Osteocyte (in vitro differentiated cells): ENCODE measurements around the gene SMURF1. TPM values are rescaled to one million over a fixed set of nuclear protein-coding genes. Genes with fewer than 3 reads are reported as not detected.

Experiments
- DNase-seq: peaks from one replicate; pipeline ENCODE4 v3.0.0; 2021; ENCODE audit warnings: mixed read lengths; ENCODE audit not compliant: unreplicated experiment; ENCODE audit errors: extremely low spot score
- H3K27ac Mint-ChIP-seq: one replicate; pipeline ENCODE4 v1.8.0; 2021; ENCODE audit warnings: mild to moderate bottlenecking, mixed read lengths; ENCODE audit not compliant: unreplicated experiment
- H3K27me3 Mint-ChIP-seq: one replicate; pipeline ENCODE4 v1.8.0; 2021; ENCODE audit warnings: mixed read lengths; ENCODE audit not compliant: unreplicated experiment
- H3K36me3 Mint-ChIP-seq: one replicate; pipeline ENCODE4 v1.8.0; 2021; ENCODE audit warnings: mixed read lengths; ENCODE audit not compliant: unreplicated experiment
- H3K4me1 Mint-ChIP-seq: one replicate; pipeline ENCODE4 v1.8.0; 2021; ENCODE audit warnings: mixed read lengths; ENCODE audit not compliant: unreplicated experiment
- H3K4me3 Mint-ChIP-seq: one replicate; pipeline ENCODE4 v1.8.0; 2021; ENCODE audit warnings: mild to moderate bottlenecking, moderate library complexity, mixed read lengths; ENCODE audit not compliant: unreplicated experiment
- H3K9me3 Mint-ChIP-seq: one replicate; pipeline ENCODE4 v1.8.0; 2021; ENCODE audit warnings: mixed read lengths; ENCODE audit not compliant: unreplicated experiment
- total RNA-seq: library from RNA; stranded (reverse); gene quantifications from 2 replicates; pipeline ENCODE4 v1.2.1, GENCODE V29; 2021
- TF ChIP-seq, protein P1 (sequence below): fragments of 200-600 bp; sonication (generic); IDR thresholded peaks from 2 replicates; pipeline ENCODE4 v1.5.0; 2021; ENCODE audit warnings: antibody characterized with exemption, mild to moderate bottlenecking, moderate library complexity

SMURF1 gene
- total RNA-seq, 1 donor from 2014 or later: 24.1 TPM

DNA sequence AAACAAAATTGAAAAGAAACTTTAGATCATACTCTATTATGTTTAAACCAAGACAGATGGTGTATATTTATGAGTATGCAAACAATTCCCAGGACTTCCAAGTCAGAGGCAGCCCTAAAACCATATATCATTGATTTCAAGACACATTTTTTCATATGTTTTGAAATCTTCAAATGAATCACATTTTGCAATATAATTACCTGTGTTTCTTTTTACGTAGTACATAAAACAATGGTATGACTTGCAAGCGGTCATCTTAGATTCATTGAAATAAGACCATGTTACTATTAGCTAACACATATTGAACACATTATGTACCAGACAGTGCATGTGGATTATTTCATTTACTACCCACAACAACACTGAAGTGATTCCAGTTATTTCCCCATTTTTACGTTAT lies 14.9 kb downstream of the SMURF1 start:
- DNase-seq: no peak
- peaks cover under 1% of the 10 kb centered on the region for H3K36me3 Mint-ChIP-seq
- H3K4me1 Mint-ChIP-seq: peaks cover 60% of the 10 kb centered on the region
- TF ChIP-seq, protein P1, sequence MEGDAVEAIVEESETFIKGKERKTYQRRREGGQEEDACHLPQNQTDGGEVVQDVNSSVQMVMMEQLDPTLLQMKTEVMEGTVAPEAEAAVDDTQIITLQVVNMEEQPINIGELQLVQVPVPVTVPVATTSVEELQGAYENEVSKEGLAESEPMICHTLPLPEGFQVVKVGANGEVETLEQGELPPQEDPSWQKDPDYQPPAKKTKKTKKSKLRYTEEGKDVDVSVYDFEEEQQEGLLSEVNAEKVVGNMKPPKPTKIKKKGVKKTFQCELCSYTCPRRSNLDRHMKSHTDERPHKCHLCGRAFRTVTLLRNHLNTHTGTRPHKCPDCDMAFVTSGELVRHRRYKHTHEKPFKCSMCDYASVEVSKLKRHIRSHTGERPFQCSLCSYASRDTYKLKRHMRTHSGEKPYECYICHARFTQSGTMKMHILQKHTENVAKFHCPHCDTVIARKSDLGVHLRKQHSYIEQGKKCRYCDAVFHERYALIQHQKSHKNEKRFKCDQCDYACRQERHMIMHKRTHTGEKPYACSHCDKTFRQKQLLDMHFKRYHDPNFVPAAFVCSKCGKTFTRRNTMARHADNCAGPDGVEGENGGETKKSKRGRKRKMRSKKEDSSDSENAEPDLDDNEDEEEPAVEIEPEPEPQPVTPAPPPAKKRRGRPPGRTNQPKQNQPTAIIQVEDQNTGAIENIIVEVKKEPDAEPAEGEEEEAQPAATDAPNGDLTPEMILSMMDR: no peak
- H3K9me3 Mint-ChIP-seq: no peaks in the 10 kb centered on the region
- no peak overlapping the region for H3K4me3 Mint-ChIP-seq
- no peak overlapping the region for H3K27ac Mint-ChIP-seq
- H3K27me3 Mint-ChIP-seq: no peaks in the 10 kb centered on the region

DNA sequence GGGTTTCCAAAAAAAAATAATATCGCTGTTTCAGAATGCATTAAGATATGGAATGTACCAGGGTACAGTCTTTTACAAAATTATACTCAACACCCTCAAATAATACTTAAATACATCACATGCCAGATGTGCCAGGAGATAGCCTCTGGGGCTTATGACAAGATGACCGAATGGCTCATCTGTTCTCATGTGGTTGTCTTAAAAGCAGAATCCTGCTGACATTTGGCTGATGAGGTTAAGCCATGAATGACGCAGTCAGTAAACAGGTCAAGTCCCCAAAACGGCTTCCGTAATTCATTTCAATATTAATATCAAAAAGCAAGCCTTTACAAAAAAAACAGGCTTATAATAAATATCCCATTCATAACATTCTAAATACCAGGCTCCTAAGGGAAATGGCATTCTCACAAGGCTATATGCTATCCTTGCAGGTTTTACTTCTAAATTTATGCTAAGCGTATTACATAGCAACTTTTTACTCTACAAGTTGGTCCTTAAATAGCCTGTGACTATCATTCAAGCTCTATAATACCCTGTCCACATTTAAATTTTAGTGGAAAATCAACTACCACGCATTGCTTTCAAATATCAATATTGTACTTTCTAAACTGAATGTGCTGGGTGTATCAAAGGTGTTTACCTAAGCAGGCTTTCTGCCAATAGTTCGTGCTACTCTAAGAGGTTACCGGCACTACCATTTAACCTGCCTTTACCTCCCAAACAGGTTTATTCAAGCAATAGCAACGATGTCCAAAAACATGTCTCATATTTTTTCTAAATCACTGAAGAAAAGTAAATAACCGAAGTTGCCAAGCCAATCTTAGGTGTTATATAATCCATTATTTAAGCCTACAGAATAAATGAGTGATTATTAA lies 15.6 kb downstream of the SMURF1 start:
- Mint-ChIP-seq H3K9me3 (no peaks in the 10 kb centered on the region), H3K27ac (peak overlapping the region; percentile 65), H3K4me1 (peaks cover 61% of the 10 kb centered on the region), H3K27me3 (no peaks in the 10 kb centered on the region), H3K36me3 (no peaks in the 10 kb centered on the region), H3K4me3 (no peak overlapping the region)
- no peak for DNase-seq
- TF ChIP-seq, protein P1: no peak

DNA sequence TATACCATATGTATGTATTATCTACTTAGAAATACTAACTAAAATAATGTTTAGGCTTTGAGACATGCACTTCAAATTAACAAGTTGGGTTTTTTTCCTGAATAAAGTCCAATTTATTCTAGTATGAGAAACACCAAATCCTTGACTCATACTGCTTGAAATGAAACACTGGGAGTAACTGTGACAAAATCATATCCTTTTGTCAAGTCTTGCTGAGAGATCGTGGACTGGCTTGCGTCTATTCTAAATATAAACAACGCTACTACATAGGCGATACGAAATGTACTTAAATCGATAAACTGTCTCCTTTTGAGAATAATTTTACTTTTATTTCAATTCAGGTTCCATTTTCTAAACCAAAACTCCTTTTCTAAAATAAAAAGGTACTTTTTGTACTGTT lies 16.3 kb downstream of the SMURF1 start:
- peaks cover 58% of the 10 kb centered on the region for H3K4me1 Mint-ChIP-seq

DNA sequence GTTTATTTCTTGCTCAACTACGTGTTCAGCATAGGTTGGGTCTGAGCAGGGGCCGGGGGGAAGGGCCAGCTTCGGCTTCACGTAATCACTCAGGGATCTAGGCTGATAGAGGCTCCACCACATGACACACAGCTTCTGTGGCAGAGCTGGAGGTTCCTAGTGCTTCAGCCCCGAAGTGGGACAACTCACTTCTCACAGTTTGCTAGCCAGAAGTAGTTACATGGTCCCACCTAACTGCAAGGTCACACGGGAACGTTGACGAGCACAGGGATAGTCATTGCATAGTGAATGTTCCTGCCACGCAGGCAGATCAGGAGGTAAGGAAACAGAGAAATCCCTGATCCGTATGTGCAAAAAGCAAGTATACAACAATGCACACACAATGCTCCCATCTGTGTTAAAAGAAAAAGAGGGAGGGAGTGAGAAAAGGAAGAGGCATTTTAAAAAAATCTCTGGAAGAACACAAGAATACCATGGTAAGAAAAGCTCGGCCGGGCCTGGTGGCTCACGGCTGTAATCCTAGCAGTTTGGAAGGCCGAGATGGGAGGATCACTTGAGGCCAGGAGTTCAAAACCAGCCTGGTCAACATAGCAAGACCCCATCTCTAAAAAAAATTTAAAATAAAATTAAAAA lies 16.9 kb downstream of the SMURF1 start:
- Mint-ChIP-seq H3K27ac (no peak overlapping the region), H3K4me1 (peaks cover 53% of the 10 kb centered on the region), H3K27me3 (no peaks in the 10 kb centered on the region), H3K4me3 (no peak overlapping the region), H3K36me3 (no peaks in the 10 kb centered on the region), H3K9me3 (no peaks in the 10 kb centered on the region)
- TF ChIP-seq, protein P1: no peak
- no peak for DNase-seq

More for the DNA sequence above, 16.3 kb downstream of the SMURF1 start:
- Mint-ChIP-seq H3K27me3 (no peaks in the 10 kb centered on the region), H3K9me3 (no peaks in the 10 kb centered on the region), H3K27ac (peak overlapping the region; percentile 65), H3K36me3 (no peaks in the 10 kb centered on the region), H3K4me3 (no peak overlapping the region)
- DNase-seq: no peak
- TF ChIP-seq, protein P1: no peak

DNA sequence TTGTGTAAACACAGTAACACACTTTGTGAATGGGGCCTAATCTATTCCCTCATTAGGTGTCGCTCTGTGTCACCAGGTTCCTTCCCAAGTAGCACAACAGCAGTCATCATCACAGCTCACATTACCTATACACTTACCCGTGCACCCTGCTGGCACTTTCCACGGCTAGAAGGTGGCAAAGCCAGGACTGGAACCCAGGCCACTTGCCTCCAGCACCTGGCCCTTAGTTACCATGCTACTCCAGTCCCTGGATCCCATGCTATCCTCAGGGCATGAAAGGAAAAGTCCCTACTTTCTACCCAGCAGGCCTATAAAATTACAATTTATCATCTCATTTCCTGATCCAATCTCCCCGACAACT lies 18.4 kb downstream of the SMURF1 start:
- TF ChIP-seq, protein P1: no peak
- H3K27me3 Mint-ChIP-seq: no peaks in the 10 kb centered on the region
- no peak overlapping the region for H3K4me3 Mint-ChIP-seq
- H3K27ac Mint-ChIP-seq: peak overlapping the region; percentile 0
- H3K36me3 Mint-ChIP-seq: no peaks in the 10 kb centered on the region
- DNase-seq: no peak
- H3K9me3 Mint-ChIP-seq: no peaks in the 10 kb centered on the region
- peaks cover 67% of the 10 kb centered on the region for H3K4me1 Mint-ChIP-seq
